ENCODE results near the gene ELMO2.

ELMO2 gene

GRCh38 chr20:46419882-46420281 lies 13.5 kb upstream of the ELMO2 start:
- DNase-seq (ENCODE audit: low read depth in 1 of 2, low spot score in 1 of 2): no peak
- TF ChIP-seq, protein P1, sequence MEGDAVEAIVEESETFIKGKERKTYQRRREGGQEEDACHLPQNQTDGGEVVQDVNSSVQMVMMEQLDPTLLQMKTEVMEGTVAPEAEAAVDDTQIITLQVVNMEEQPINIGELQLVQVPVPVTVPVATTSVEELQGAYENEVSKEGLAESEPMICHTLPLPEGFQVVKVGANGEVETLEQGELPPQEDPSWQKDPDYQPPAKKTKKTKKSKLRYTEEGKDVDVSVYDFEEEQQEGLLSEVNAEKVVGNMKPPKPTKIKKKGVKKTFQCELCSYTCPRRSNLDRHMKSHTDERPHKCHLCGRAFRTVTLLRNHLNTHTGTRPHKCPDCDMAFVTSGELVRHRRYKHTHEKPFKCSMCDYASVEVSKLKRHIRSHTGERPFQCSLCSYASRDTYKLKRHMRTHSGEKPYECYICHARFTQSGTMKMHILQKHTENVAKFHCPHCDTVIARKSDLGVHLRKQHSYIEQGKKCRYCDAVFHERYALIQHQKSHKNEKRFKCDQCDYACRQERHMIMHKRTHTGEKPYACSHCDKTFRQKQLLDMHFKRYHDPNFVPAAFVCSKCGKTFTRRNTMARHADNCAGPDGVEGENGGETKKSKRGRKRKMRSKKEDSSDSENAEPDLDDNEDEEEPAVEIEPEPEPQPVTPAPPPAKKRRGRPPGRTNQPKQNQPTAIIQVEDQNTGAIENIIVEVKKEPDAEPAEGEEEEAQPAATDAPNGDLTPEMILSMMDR (IDR thresholded peaks at IDR 0.05; ENCODE audit: insufficient read depth, low read length): no peak
- TF ChIP-seq GABPA (IDR thresholded peaks at IDR 0.05; ENCODE audit: low read depth): no peak
- no peak for TF ChIP-seq POLR2AphosphoS5 (IDR thresholded peaks at IDR 0.05; ENCODE audit: low read depth)
- TF ChIP-seq, protein P2, sequence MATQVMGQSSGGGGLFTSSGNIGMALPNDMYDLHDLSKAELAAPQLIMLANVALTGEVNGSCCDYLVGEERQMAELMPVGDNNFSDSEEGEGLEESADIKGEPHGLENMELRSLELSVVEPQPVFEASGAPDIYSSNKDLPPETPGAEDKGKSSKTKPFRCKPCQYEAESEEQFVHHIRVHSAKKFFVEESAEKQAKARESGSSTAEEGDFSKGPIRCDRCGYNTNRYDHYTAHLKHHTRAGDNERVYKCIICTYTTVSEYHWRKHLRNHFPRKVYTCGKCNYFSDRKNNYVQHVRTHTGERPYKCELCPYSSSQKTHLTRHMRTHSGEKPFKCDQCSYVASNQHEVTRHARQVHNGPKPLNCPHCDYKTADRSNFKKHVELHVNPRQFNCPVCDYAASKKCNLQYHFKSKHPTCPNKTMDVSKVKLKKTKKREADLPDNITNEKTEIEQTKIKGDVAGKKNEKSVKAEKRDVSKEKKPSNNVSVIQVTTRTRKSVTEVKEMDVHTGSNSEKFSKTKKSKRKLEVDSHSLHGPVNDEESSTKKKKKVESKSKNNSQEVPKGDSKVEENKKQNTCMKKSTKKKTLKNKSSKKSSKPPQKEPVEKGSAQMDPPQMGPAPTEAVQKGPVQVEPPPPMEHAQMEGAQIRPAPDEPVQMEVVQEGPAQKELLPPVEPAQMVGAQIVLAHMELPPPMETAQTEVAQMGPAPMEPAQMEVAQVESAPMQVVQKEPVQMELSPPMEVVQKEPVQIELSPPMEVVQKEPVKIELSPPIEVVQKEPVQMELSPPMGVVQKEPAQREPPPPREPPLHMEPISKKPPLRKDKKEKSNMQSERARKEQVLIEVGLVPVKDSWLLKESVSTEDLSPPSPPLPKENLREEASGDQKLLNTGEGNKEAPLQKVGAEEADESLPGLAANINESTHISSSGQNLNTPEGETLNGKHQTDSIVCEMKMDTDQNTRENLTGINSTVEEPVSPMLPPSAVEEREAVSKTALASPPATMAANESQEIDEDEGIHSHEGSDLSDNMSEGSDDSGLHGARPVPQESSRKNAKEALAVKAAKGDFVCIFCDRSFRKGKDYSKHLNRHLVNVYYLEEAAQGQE (IDR thresholded peaks at IDR 0.05; ENCODE audit: insufficient replicate concordance, low read depth): no peak
- TF ChIP-seq SPI1 (IDR thresholded peaks at IDR 0.05; ENCODE audit: borderline replicate concordance, low read depth): no peak
- Histone ChIP-seq H3K4me3 (replicated peaks; ENCODE audit: insufficient read depth, low read length) (no peak overlapping the region), H3K27ac (replicated peaks) (no peak overlapping the region), H3K27me3 (ENCODE audit: insufficient read depth, poor library complexity, severe bottlenecking) (peaks cover 6% of the 10 kb centered on the region)

GRCh38 chr20:46416839-46417238 lies 10.4 kb upstream of the ELMO2 start:
- DNase-seq (ENCODE audit: low read depth in 1 of 2, low spot score in 1 of 2): no peak
- TF ChIP-seq, protein P1 (IDR thresholded peaks at IDR 0.05; ENCODE audit: insufficient read depth, low read length): no peak
- no peak for TF ChIP-seq POLR2AphosphoS5 (IDR thresholded peaks at IDR 0.05; ENCODE audit: low read depth)
- no peak for TF ChIP-seq GABPA (IDR thresholded peaks at IDR 0.05; ENCODE audit: low read depth)
- TF ChIP-seq, protein P2 (IDR thresholded peaks at IDR 0.05; ENCODE audit: insufficient replicate concordance, low read depth): no peak
- Histone ChIP-seq H3K4me3 (replicated peaks; ENCODE audit: insufficient read depth, low read length) (no peak overlapping the region), H3K27ac (replicated peaks) (no peak overlapping the region), H3K27me3 (ENCODE audit: insufficient read depth, poor library complexity, severe bottlenecking) (peaks cover 4% of the 10 kb centered on the region)

DNA sequence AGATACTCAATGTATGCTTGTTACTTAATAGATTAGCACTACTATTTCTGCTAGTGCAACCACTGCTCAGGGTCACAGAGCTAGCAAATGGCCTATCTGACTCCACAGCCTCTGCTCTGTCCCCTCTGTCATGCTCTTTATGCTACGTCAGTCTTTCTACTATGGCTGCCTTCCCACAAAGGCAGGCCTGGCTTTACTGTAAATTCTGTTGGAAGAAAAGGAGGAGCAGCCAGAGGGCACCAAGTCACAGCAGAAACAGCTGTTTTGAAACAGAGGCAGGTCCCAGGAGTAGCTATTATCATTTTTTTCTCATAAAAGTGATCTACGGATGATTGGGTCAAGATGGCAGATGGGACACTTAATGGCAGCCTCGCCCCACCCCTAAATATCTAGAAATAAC lies 10.0 kb upstream of the ELMO2 start:
- TF ChIP-seq GABPA (IDR thresholded peaks at IDR 0.05; ENCODE audit: low read depth): no peak
- TF ChIP-seq, protein P1 (IDR thresholded peaks at IDR 0.05; ENCODE audit: insufficient read depth, low read length): no peak
- TF ChIP-seq, protein P2 (IDR thresholded peaks at IDR 0.05; ENCODE audit: insufficient replicate concordance, low read depth): no peak
- no peak for TF ChIP-seq SPI1 (IDR thresholded peaks at IDR 0.05; ENCODE audit: borderline replicate concordance, low read depth)
- TF ChIP-seq POLR2AphosphoS5 (IDR thresholded peaks at IDR 0.05; ENCODE audit: low read depth): no peak
- Histone ChIP-seq H3K4me3 (replicated peaks; ENCODE audit: insufficient read depth, low read length) (no peak overlapping the region), H3K27me3 (ENCODE audit: insufficient read depth, poor library complexity, severe bottlenecking) (peaks cover 4% of the 10 kb centered on the region), H3K27ac (replicated peaks) (no peak overlapping the region)
- DNase-seq (ENCODE audit: low read depth in 1 of 2, low spot score in 1 of 2): no peak
